ENCODE results near the gene PIK3CG. TPM values are rescaled to one million over a fixed set of nuclear protein-coding genes. Genes with fewer than 3 reads are reported as not detected.

Gene PIK3CG
- polyA plus RNA-seq, 3 donors, result 2.1 to 2.8 (median 2.5) TPM

DNA sequence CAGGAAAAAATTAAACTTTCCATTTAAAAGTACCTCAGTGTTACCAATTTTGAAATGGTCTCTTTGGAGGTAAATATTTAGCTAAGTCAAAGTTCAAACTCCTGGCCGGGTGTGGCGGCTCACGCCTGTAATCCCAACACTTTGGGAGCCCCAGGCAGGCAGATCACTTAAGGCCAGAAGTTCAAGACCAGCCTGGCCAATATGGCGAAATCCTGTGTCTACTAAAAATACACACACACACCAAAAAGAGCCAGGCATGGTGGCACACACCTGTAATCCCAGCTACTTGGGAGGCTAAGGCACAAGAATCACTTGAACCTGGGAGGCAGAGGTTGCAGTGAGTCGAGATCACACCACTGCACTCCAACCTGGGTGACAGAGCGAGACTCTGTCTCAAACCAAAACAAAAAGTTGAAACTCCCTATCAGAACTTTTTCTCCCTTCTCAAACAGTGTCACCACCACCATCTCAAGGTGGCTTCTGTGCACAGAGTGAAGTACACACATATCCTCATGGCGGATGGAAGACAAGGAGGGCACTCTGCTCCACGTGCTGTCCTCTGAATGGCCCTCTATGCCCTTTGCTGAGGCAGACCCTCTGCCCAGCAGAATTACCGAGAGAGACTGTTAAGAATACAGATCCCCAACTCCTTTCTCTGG is 11.7 kb upstream of the PIK3CG start:
- no peak for DNase-seq (ENCODE audit: extremely low read depth in 1 of 11, low read depth in 9 of 11, low spot score in 4 of 11)

DNA sequence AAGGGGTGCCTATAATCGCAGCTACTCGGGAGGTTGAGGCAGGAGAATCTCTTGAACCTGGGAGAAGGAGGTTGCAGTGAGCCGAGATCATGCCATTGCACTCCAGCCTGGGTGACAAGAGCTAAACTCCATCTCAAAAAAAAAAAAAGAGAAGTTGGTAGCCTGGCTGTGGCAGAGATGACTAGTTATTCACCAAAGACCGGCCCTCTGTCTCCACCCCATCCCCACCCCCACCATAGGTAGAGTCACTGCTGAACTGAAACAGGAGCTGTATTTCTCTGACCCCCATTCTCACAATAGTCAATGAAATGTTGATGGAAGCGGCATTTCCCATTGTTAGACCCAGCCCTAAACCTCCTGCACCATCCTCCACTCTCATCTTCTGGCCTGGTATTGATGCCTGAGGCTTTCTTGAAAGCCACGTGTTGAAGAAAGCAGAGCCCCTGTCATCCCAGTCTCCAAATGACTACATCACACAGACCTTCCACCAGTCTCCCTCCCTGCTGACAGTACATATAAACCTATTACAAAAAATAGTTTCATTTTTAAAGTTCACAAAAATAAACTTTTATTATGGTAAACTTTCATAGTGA is 9.4 kb upstream of the PIK3CG start:
- no peak for DNase-seq (ENCODE audit: extremely low read depth in 1 of 11, low read depth in 9 of 11, low spot score in 4 of 11)

- DNase-seq (ENCODE audit: extremely low read depth in 1 of 11, low read depth in 9 of 11, low spot score in 4 of 11), result peak in 1 of 11 donors; percentile 20
Measured at GRCh38 chr7:106858618-106859532, 6.2 kb upstream of the PIK3CG start.

- no peak for DNase-seq (ENCODE audit: extremely low read depth in 1 of 11, low read depth in 9 of 11, low spot score in 4 of 11)
Measured at GRCh38 chr7:106862317-106863089, 2.6 kb upstream of the PIK3CG start.

DNA sequence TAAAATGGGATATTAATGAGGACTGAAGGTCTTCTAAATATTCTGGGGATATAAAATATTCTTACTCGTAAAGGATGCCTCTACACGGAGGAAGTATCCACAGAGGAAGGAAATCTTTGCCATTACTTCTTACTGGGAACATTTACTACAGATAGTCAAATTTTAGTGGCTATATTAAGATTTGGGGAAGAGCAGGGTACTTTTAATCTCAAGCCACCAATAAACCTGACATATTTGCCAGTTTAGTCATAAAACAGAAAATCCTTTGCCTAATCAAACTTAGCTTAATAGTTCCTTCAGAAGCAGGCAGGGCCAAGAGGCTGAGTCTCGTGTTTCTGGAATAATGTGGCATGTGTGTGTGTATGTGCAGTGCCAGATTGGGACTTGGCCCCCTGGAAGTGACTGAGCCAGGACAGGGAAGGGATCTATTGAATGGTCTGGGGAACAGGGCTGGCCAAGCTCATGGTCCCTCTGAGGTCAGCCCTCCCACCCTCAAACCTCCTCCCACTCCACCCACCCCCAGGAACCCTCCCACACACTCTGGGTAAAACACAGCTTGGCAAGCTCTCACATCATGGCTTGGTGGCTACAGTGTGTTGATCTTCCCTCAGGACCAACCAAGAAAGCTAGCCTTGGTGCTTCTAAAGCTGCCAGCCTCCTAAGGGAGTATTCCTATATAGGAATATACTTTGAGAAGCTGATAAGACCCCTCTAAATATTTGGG is 1.6 kb upstream of the PIK3CG start:
- no peak for DNase-seq (ENCODE audit: extremely low read depth in 1 of 11, low read depth in 9 of 11, low spot score in 4 of 11)

GRCh38 chr7:106864298-106865081 is 592 bp upstream of the PIK3CG start:
- no peak for DNase-seq (ENCODE audit: extremely low read depth in 1 of 11, low read depth in 9 of 11, low spot score in 4 of 11)

DNA sequence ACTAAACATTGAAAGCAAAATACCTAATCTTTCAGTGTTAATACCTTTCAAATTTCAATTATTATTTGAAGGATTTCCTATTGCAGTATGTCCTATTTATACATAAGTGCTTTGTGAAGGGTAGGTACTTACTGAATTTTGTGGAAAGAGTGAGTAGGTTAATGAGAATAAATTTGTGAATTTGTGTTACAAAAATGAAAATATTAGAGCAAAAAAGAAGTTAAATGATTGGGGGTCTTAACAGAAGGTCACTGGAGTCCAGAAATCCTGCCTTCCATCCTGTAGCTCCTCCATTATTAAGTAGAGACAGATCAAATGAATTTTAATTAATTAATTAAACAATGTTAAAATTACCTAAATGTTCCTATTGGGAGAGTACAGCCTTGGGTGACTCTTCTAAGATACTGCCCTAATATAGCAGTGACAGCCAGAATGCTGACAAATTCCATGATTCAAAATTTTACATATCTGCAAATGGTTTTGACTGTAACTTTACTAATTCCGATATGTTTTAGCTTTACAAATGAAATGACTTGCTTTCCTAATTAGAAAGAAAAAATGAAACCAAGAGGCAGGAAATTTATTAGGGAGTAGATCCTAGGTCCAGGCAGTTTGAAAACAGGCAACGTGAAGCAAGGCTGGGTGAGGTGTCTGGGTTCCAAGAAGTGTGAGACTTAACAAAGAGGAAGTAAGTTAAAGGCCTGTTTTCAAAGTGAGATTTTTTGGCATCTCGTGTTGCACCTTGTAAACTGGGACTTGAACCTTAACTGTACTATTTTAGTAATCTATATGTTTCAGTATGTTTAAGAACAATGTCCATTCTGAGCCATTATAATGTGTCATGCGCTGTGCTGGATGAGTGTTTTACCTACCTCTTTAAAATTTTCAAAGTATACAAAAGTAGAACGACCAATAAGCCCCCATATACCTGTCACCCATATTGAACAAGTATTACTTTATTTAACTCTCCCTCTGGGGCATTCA is 1.5 kb downstream of the PIK3CG start:
- no peak for DNase-seq (ENCODE audit: extremely low read depth in 1 of 11, low read depth in 9 of 11, low spot score in 4 of 11)

GRCh38 chr7:106867641-106868351 is 2.7 kb downstream of the PIK3CG start:
- DNase-seq (ENCODE audit: extremely low read depth in 1 of 11, low read depth in 9 of 11, low spot score in 4 of 11), result no peak

- no peak for DNase-seq (ENCODE audit: extremely low read depth in 1 of 11, low read depth in 9 of 11, low spot score in 4 of 11)
Measured at GRCh38 chr7:106868364-106868763, 3.3 kb downstream of the PIK3CG start.

GRCh38 chr7:106869954-106870353 is 4.9 kb downstream of the PIK3CG start:
- DNase-seq (ENCODE audit: extremely low read depth in 1 of 11, low read depth in 9 of 11, low spot score in 4 of 11), result no peak

- no peak for DNase-seq (ENCODE audit: extremely low read depth in 1 of 11, low read depth in 9 of 11, low spot score in 4 of 11)
Measured at GRCh38 chr7:106870528-106870927, 5.4 kb downstream of the PIK3CG start.

GRCh38 chr7:106870983-106871410 is 5.9 kb downstream of the PIK3CG start:
- DNase-seq (ENCODE audit: extremely low read depth in 1 of 11, low read depth in 9 of 11, low spot score in 4 of 11), result no peak

GRCh38 chr7:106871793-106872571 is 6.9 kb downstream of the PIK3CG start:
- no peak for DNase-seq (ENCODE audit: extremely low read depth in 1 of 11, low read depth in 9 of 11, low spot score in 4 of 11)

DNA sequence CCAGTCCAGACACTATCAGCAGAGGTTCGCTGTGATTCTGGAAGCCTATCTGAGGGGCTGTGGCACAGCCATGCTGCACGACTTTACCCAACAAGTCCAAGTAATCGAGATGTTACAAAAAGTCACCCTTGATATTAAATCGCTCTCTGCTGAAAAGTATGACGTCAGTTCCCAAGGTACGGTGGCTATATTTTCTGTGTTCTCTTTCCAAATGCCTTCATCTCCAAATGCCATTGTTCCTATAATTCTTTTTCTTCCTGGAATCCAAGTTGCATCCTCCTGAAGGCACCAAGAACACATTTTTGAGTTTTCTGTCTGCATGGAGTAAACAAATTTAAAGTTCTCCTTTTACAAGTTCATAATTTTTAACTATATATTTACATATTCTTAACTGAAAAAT is 7.7 kb downstream of the PIK3CG start:
- DNase-seq (ENCODE audit: extremely low read depth in 1 of 11, low read depth in 9 of 11, low spot score in 4 of 11), result no peak

- no peak for DNase-seq (ENCODE audit: extremely low read depth in 1 of 11, low read depth in 9 of 11, low spot score in 4 of 11)
Measured at GRCh38 chr7:106874076-106874475, 9.0 kb downstream of the PIK3CG start.
